DND-41 (cell line): ENCODE measurements around the gene SRGAP3.

ENCODE experiments used
- CTCF ChIP-seq: IDR thresholded peaks from 2 replicates; pipeline ENCODE4 v1.5.1; 2012; ENCODE audit warnings: borderline replicate concordance, low read length, moderate library complexity, mild to moderate bottlenecking; ENCODE audit not compliant: poor library complexity, severe bottlenecking; ENCODE audit errors: extremely low read depth
- EZH2 ChIP-seq: IDR thresholded peaks from 3 replicates; pipeline ENCODE4 v1.6.1; 2012; ENCODE audit warnings: borderline replicate concordance, low read depth, mild to moderate bottlenecking, moderate library complexity, low read length, inconsistent platforms; ENCODE audit not compliant: severe bottlenecking

GRCh38 chr3:8982509-8982908 is 266.9 kb downstream of the SRGAP3 start:
- TF ChIP-seq CTCF (no peak), EZH2 (no peak)
